Peyer's patch (tissue), 4 donors: Measurements from ENCODE around the gene CST11. TPM values are rescaled to one million over a fixed set of nuclear protein-coding genes. Genes with fewer than 3 reads are reported as not detected.

ENCODE experiments used
- DNase-seq, 3 donors: peaks; one replicate each; pipeline ENCODE4 v3.0.0-alpha.2; 2017 to 2019
- H3K27ac ChIP-seq, 4 donors: fragments of 200-600 bp; sonication (generic); one replicate each; pipeline ENCODE4 v1.5.1; 2016 to 2019
- H3K27me3 ChIP-seq, 2 donors: fragments of 200-600 bp; sonication (generic); one replicate each; pipeline ENCODE4 v1.5.1; 2019
- H3K36me3 ChIP-seq, 3 donors: fragments of 200-600 bp; sonication (generic); one replicate each; pipeline ENCODE4 v1.5.1; 2016 to 2019
- H3K4me1 ChIP-seq, 4 donors: fragments of 200-600 bp; sonication (generic); one replicate each; pipeline ENCODE4 v1.5.1; 2016 to 2019
- H3K4me3 ChIP-seq, 4 donors: fragments of 200-600 bp; sonication (generic); 1 replicate in 3 of 4; 2 replicates in 1 of 4; pipeline ENCODE4 v1.5.1; 2016 to 2019; ENCODE audit warnings: mild to moderate bottlenecking in 1 of 4
- H3K9me3 ChIP-seq, 4 donors: fragments of 200-600 bp; sonication (generic); one replicate each; pipeline ENCODE4 v1.5.1; 2016 to 2019; ENCODE audit warnings: mild to moderate bottlenecking in 1 of 4
- POLR2A ChIP-seq, 2 donors: fragments of 450-650 bp; IDR thresholded peaks; one replicate each; pipeline ENCODE4 v1.5.1; 2017; ENCODE audit warnings: antibody characterized with exemption in 2 of 2, mild to moderate bottlenecking in 2 of 2, moderate library complexity in 2 of 2
- total RNA-seq, 4 donors: library from RNA; depleted of rRNA; stranded (reverse); fragments of >200 nt; gene quantifications; one replicate each; pipeline ENCODE4 v1.1.0, GENCODE V29; 2016
- TF ChIP-seq, protein P1 (sequence below), 6 experiments: fragments of 450-650 bp in 4 of 6; fragments of 200-600 bp in 2 of 6; sonication (generic) in 1 of 6; IDR thresholded peaks; one replicate each; pipeline ENCODE4 v1.5.1; 2017 to 2019; ENCODE audit warnings: antibody characterized with exemption in 6 of 6, mild to moderate bottlenecking in 3 of 6, moderate library complexity in 1 of 6

CST11 gene
- total RNA-seq, 4 donors from 2014 or later: not detected

DNA sequence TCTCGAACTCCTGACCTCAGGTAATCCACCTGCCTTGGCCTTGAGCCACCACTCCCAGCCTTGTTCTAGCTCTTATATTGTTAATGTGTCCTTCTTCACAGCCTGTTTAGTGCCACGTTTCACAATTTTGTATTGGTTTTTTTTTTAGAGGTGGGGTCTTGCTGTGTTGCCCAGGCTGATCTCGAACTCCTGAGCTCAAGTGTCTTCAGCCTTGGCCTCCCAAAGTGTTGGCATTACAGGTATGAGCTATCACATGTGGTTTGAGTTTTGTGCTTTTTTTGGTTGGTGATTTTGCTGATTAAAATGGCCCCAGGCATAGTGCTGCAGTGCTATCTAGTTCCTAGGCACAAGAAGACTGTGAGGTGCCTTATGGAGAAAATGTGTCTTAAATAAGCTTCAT is 19.0 kb downstream of the CST11 start:
- H3K4me3 ChIP-seq: no peak overlapping the region
- H3K9me3 ChIP-seq: no peaks in the 10 kb centered on the region
- TF ChIP-seq, protein P1, sequence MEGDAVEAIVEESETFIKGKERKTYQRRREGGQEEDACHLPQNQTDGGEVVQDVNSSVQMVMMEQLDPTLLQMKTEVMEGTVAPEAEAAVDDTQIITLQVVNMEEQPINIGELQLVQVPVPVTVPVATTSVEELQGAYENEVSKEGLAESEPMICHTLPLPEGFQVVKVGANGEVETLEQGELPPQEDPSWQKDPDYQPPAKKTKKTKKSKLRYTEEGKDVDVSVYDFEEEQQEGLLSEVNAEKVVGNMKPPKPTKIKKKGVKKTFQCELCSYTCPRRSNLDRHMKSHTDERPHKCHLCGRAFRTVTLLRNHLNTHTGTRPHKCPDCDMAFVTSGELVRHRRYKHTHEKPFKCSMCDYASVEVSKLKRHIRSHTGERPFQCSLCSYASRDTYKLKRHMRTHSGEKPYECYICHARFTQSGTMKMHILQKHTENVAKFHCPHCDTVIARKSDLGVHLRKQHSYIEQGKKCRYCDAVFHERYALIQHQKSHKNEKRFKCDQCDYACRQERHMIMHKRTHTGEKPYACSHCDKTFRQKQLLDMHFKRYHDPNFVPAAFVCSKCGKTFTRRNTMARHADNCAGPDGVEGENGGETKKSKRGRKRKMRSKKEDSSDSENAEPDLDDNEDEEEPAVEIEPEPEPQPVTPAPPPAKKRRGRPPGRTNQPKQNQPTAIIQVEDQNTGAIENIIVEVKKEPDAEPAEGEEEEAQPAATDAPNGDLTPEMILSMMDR (IDR thresholded peaks at IDR 0.05): no peak
- TF ChIP-seq POLR2A (IDR thresholded peaks at IDR 0.05): no peak
- no peaks in the 10 kb centered on the region for H3K36me3 ChIP-seq
- no peak overlapping the region for H3K27ac ChIP-seq
- no peaks in the 10 kb centered on the region for H3K27me3 ChIP-seq
- peaks cover 0 to 7% (median 0%) of the 10 kb centered on the region in 4 donors for H3K4me1 ChIP-seq
- DNase-seq: no peak

DNA sequence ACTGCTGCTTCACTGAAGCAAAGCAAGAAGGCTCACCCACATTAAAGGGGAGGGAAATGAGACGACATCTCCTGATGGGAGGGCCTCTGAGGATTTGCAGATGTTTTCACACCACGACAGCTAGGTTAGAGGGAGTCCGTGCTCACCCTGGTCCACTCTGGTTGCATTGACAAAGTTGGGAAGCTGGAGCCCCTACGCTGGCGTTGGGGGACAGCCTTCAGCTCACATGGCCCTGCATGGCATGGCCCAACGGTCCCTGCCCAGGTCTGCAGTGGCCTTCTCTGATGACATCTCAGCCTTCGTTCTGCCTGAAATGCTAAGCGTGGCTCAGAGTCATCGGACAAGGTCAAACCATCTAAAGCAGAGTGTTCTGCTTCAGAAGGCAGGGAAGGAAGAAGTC is 27.5 kb downstream of the CST11 start:
- TF ChIP-seq POLR2A (IDR thresholded peaks at IDR 0.05): no peak
- Histone ChIP-seq H3K27ac (no peak overlapping the region), H3K27me3 (no peaks in the 10 kb centered on the region), H3K4me3 (no peak overlapping the region), H3K36me3 (no peaks in the 10 kb centered on the region), H3K4me1 (peaks cover 0 to 3% (median 0%) of the 10 kb centered on the region in 4 donors), H3K9me3 (no peaks in the 10 kb centered on the region)
- DNase-seq: no peak

DNA sequence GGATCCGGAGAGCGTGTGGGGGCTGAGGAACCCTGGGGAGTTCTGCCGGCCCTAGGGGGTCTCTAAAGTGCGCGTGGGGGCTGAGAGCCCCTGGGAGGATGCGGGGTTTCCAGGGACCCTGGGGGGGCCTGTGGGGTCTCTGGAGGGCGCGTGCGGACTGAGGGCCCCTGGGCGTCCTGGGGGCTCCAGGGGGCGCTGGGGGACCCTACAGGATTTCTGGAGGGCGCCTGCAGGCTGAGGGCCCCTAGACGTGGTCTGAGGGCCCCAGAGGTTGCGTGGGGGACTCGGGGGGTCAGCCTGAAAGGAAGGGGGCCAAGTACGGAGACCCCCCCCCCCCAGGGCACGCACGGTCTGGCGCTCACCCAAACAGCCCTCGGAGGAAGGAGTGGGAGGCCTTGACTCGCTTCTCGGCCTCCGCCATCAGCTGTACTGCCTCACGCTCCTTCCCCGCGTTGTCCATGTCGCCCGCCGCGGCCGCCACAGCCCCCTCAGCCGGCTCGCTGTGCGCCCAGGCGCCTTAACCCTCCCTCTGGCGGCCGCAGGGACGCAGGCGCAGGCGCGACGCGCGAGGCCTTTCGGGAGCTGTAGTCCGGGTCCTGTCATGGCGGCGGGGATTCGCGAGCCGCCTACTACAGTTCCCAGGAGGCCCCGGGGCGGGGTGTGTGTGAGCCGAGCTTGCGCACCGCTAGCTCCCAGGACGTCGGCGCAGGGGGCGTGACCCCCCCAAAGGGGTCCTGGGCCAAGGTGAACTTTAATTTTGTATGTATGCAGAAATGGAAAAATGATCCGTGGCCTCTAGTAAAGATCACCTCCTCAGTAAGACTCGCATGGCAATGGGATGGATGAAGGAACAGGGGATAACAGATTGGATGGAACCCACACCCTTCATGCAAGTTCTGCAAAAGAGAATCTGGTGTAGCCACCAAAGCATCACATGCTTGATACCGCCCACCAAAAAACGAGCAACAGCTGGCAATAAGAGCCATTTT is 31.4 kb downstream of the CST11 start, which contains the start of gene NAPB:
TSS of gene NAPB (minus strand) at position 546 of the 989 bp plus-strand sequence. CDS start at position 460, 86 bp downstream.
- no peaks in the 10 kb centered on the region for H3K36me3 ChIP-seq
- peak within 1 kb of the TSS; percentile 70 to 91 (median 79) for H3K4me3 ChIP-seq
- peaks cover 0 to 12% (median 1%) of the 10 kb centered on the region in 4 donors for H3K4me1 ChIP-seq
- peak; percentile 94 to 97 (median 95) for DNase-seq
- no peaks in the 10 kb centered on the region for H3K27me3 ChIP-seq
- H3K27ac ChIP-seq: peak within 1 kb of the TSS; percentile 73 to 85 (median 82)
- peak; percentile 75 to 80 for TF ChIP-seq POLR2A (IDR thresholded peaks at IDR 0.05)
- TF ChIP-seq, protein P1 (IDR thresholded peaks at IDR 0.05): peak; percentile 53 to 90 (median 76)
- H3K9me3 ChIP-seq: no peaks in the 10 kb centered on the region

DNA sequence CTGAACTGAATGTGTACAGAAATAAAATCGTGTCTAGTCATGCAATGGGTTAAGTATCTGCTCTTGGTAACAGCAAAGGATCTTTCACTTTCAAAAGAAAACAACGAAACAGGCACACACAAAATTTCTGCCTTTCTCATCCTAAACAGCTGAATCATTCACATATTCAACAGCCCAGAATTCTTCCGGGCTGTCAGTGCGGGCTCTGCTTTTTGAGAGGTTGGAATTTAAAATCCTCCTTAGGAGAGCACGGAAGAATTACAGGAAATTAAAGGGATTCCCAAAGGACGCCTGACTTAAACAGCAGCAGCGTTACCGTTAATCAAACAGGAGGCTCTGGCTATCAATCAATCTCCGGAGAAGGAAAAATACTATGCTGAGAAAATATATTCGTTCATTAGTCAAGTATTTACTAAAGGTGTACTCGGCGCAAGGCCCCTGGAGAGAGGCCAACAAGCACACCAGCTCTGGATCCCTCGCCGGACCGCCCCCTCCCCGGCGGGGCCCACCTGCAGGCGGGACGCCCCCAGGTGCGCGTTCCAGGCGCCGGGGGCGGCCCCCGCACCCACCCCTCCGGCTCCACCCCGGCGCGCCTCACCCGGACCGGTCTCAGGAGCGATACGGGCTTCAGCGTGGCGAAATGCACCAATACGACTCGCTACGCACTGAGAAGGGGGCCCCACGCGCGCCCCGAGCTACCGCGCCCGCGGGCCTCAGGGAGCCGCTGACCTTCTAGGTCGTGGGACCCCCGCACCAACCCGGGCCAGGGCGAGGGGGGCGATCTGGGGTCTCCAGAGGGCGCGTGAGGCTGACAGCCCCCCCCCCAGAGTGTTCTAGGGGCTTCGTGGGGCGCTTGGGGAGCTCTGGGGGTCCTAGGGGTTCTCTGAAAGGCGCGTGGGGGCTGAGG is 32.4 kb downstream of the CST11 start:
- peak overlapping the region; percentile 73 to 85 (median 82) for H3K27ac ChIP-seq
- peaks cover 0 to 12% (median 1%) of the 10 kb centered on the region in 4 donors for H3K4me1 ChIP-seq
- peak; percentile 30 to 65 (median 65) for DNase-seq
- TF ChIP-seq POLR2A (IDR thresholded peaks at IDR 0.05): no peak
- TF ChIP-seq, protein P1 (IDR thresholded peaks at IDR 0.05): no peak
- no peaks in the 10 kb centered on the region for H3K9me3 ChIP-seq
- H3K4me3 ChIP-seq: peak overlapping the region; percentile 70 to 91 (median 79)
- no peaks in the 10 kb centered on the region for H3K36me3 ChIP-seq
- H3K27me3 ChIP-seq: no peaks in the 10 kb centered on the region

DNA sequence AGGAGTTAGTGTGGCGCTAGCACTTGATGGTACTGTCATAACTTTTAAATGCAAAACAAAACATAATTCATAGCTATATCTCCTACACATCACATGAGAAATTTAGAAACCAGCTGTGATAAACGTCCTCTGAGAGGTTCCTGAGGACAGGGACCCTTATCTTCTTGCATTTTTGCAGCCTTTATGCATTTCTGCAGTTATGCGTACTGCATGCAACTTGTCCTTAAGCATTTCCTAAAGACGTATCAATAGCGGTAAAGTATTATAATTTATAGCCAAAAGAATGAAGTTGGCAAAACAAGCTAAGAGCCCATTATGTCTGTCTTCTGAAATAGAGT is 33.0 kb downstream of the CST11 start:
- DNase-seq: no peak
- Histone ChIP-seq H3K27ac (peak overlapping the region in 3 of 4 donors; percentile 81 to 85 (median 82)), H3K27me3 (no peaks in the 10 kb centered on the region), H3K4me1 (peaks cover 0 to 12% (median 1%) of the 10 kb centered on the region in 4 donors), H3K9me3 (no peaks in the 10 kb centered on the region), H3K4me3 (peak overlapping the region in 3 of 4 donors; percentile 70 to 91 (median 81)), H3K36me3 (no peaks in the 10 kb centered on the region)
- no peak for TF ChIP-seq POLR2A (IDR thresholded peaks at IDR 0.05)
- TF ChIP-seq, protein P1 (IDR thresholded peaks at IDR 0.05): no peak
